NCI-H524 treated with DMSO at 0.1 percent for 48 hours (cell line): Measurements from ENCODE around the gene CYB5RL.
"Not testable (repeated sequence)": the region's sequence is repeated elsewhere in the genome, so short reads cannot be mapped to it uniquely, and the experiment has no call there.

Experiments
- DNase-seq: peaks from one replicate; lab custom pipeline; 2025; lab: John Stamatoyannopoulos, UW

The CYB5RL gene

GRCh38 chr1:54186056-54186455 is 13.8 kb downstream of the CYB5RL start:
- no peak for DNase-seq

GRCh38 chr1:54180701-54181360 is 19.0 kb downstream of the CYB5RL start:
- DNase-seq = no peak

DNA sequence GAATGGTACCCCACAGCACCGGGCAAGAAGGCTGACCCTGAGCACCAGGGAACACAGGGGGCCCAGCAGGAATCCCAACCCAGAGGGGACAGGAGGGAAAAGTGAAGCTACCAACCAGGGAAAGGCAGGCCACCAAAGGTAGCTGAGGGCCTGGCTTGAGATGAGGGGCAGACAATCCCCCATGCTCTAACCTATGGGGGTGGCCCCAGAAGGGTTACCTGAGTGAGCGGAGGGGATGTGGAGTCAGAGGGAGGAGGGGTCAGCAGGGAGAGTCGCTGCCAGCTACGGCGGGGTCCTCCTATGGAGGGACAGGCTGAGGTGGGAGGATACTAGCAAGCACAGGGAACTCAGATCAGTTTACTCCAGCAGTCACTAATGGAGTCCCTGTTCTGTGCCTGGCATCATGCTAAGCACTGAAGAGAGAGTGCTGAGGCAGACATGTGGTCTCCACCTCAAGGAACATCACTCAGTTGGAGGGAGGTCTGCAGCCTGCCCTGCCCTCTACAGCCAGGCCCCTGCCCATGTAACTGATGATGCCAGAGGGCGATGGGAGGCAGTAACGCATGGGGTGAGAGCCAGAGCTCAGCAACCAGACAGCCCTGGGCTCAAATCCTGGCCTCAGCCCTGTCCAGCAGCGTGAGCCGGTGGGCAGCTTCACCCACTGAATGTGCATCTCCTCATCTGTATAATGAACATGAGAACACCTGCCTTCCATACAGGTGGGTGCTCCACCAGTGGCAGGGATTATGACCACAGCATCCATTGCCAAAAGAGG is 21.3 kb downstream of the CYB5RL start:
- no peak for DNase-seq

DNA sequence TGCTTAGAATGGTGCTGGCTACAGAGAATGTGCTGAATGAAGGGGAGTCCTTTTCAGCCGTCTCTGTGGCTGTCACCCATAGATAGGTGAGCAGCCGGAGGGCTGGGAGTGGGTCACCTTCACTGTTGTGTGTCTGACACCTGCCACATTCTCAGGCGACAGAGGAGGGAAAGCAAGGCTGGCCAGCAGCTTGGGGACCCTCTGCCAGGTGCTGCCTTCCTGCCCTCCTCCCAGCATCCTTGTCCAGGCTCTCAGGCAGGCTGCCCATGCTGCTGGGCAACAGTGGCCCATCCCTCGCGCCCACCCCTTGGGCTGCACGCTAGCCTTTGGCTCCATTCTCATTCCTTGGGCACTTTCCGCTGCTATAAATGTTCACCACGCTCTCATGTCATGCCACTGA is 22.1 kb downstream of the CYB5RL start:
- DNase-seq = no peak

GRCh38 chr1:54176621-54177327 is 23.1 kb downstream of the CYB5RL start:
- DNase-seq = no peak

GRCh38 chr1:54174106-54174505 is 25.7 kb downstream of the CYB5RL start:
- DNase-seq = no peak

DNA sequence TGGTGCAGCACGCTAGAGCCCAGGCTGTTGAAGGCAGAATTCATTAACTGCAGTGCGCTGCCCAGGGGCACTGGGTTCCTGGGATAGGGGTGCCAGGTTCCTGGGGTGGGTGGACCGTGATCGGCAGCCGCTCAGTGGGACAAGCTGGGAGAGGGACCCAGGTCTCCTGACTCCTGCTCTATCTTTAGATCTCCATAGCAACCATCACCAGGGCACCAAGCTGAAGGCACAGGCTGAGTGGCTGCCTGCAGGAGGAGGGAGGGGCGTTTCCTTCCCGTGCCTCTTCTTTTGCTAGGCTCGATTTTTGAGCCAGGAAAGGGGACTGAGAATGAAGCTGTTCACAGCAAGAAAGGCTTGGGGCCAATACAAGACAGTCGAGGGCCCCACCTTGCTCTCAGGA is 26.1 kb downstream of the CYB5RL start:
- DNase-seq = no peak

DNA sequence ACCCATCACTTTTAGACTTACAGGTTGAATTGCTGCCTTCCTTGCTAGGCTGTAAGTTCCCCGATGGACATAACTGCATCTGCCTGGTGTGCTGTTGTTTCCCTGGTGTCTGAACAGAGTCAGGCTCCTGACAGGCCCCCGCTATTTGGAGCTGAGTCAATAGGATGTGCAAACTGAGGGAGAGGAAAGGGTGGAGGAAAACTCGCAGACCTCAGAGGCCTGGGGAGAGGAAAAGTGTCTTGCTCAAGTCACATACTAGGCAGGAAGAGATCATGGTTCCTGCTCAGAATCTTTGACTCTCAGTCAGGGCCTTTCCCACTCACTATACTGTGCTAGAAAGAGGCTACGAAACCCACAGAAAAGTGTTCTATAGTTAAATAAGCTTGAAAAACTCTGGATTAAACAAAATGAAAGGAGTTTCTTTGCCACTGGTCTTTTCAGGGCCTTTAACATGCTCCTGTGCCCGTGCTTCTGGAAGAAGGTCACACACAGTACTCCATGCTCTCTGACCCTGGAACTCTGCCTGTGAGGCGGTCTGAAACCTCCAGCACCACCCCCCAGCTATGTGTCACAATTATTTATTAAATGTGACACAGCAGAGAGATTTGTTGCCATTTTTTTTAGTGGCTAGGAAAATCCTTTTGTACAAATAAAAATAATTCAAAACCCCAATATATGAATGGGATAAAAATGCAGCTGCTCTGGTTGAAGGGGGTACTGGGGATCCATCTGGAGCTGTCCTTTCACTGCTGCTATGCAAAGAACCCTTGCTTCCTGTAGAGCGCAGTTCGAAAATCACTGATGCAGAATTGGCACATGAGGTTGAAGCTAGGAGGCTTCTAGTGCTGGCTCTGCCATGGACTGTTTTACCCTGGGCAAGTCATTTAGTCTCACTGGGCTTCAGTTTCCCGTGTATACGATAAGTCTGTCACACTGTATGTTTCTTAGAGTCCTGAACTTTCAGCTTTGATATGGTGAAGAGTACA is 26.9 kb downstream of the CYB5RL start:
- DNase-seq = no peak

DNA sequence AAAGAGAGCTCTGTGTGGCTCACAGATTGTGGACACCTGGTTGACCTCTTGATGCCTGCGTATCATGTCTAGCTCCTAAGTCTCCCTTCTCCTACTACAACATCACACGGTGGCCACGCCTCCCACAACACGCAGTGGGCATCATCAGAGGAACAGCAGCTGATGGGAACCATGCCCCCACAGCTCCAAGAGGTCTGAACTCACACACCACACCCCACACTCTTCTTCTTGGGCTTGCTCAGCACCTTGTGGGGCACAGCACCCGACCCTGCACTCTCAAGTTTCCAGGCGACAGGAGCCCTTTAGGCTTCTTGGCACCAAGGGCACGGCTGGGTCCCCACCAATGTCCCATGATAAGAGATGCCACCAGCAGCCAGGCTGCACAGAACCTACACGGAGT is 28.2 kb downstream of the CYB5RL start:
- no peak for DNase-seq

- no peak for DNase-seq
These were observed 28.8 kb downstream of the CYB5RL start for GRCh38 chr1:54171016-54171415.

GRCh38 chr1:54169068-54169467 is 30.8 kb downstream of the CYB5RL start:
- DNase-seq = no peak

- DNase-seq = no peak
These were observed 31.4 kb downstream of the CYB5RL start for GRCh38 chr1:54168206-54168965.

DNA sequence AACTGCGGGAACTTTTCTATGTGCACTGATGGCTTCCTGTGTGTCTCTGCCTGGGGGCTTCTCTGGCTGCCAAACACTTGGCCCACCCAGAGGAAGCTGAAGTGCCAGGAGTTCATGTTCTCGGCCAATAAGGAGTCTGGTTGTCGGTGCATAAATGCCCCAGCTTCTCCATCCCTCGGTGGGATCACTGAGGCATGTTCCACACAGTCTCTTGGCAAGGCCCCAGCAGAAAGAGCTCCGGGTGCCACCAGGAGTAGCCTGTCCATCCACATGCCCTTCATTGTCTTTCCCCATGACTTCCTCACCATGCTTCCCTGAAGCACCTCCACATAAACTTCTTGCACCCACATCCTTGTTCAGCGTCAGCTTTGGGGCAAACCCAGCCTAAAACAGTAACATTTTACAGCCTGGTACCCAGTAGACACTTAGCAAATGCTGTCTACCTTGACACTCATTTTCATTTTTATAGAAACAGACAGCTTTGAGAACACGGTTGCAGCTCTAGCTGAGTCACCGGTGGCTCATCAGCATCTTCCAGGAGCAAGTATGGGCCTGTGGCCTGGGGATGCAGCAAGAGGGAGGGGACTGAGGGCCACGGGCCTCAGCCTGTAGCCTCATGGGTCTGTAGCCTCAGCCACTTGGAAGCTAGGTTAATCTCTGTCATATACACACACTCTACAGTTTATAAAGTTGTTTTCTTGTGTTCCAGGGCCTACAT is 32.2 kb downstream of the CYB5RL start:
- DNase-seq = no peak

GRCh38 chr1:54166357-54166756 is 33.5 kb downstream of the CYB5RL start:
- not testable (repeated sequence) for DNase-seq

GRCh38 chr1:54165146-54165545 is 34.7 kb downstream of the CYB5RL start:
- no peak for DNase-seq

DNA sequence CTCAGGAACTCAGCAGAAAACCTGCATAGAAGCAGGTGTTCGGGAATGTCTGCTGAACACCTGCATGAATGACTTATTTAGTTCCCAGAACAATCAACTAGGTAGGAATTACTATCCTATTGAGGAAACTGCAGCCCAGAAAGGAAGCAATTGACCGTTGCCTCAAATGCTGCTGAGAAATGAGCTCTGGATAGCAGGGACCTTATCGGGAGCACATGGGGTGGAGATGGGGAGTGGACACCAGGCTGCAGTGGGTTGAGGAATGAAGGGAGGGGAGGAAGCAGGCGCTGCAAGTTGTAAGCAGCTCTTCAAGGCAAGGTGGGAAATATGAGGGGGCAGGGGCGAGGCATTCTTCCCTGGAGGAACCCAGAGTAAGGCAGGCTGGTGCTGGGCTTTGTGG is 36.3 kb downstream of the CYB5RL start:
- no peak for DNase-seq

DNA sequence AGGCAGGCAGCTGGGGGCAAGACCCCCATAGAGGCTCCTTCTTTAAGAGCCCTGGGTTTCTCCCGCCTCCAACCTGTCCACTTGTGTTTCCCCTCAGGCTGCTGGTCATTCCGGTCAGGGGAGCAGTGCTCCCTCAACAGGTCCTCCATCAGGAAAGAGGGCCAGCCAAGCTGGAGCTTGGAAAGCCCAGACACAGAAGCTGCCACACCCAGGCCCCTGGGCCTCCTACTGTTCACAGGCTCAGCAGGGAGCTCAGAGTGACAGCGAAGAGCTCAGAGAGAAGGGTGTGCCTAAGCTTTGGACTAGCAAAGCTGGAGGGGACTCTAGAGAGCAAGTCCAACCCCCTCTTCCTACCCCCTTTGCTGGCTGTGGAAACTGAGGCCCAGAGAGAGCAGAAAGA is 36.8 kb downstream of the CYB5RL start:
- DNase-seq = no peak

DNA sequence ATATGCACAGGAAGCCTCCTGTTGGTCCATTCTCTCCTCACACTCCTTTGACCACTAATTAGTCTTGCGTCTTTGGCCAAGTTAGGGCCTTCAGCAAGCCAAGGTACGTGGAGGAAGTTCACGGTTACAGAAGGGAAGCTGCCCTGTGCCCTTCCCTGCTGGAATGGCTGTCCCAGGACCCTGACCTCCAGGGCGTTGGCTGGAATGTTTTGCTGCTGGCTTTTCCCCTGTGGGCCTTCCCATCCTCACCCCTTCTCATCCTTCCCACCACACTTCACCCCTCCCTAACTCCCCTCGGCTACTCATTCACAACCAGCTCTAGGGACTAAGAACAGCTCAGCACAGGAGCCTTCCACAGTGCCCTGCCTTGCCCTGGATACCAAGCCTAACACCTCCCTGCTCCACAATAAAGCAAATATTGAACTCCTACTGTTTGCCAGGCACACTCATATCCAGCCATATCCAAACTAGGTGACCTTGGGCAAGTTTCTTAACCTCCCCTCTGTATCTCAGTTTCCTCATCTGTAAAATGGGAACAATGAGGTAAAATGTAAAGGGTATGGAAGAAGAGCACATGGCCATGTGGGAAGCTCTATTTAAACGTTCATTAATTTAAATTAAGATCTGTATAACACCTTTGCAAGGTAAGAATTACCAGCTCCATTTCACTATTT is 38.2 kb downstream of the CYB5RL start:
- DNase-seq = no peak

GRCh38 chr1:54160351-54160750 is 39.5 kb downstream of the CYB5RL start:
- DNase-seq = no peak
